Common myeloid progenitor, CD34-positive (primary cell): ENCODE data around the gene CYBA. TPM values are rescaled to one million over a fixed set of nuclear protein-coding genes. Genes with fewer than 3 reads are reported as not detected.

Experiments
- CTCF ChIA-PET: fragments of 350-600 bp; sonication (Branson Sonifier 250); formaldehyde crosslinking; loops from one replicate; lab custom pipeline; 2021; ENCODE audit warnings: antibody characterized with exemption; lab: Charles Lee
- POLR2A ChIA-PET: fragments of 350-600 bp; sonication (Branson Sonifier 250); formaldehyde crosslinking; loops from one replicate; lab custom pipeline; 2021; ENCODE audit warnings: antibody characterized with exemption; lab: Charles Lee
- DNase-seq, 3 donors: peaks; one replicate each; pipeline versions ENCODE4 v3.0.0 to v3.0.0-alpha.2; 2013
- H3K27ac ChIP-seq, 2 experiments: 1 replicate in 1 of 2; 2 replicates in 1 of 2; pipeline ENCODE4 v1.7.0; 2013; ENCODE audit warnings: inconsistent platforms in 2 of 2, low read length in 2 of 2, mild to moderate bottlenecking in 2 of 2, low read depth in 1 of 2, moderate library complexity in 1 of 2; ENCODE audit not compliant: severe bottlenecking in 2 of 2, insufficient read depth in 1 of 2, poor library complexity in 1 of 2
- H3K27me3 ChIP-seq, 5 experiments: replicated peaks in 2 of 5; 1 replicate in 3 of 5; 2 replicates in 2 of 5; pipeline versions ENCODE4 v1.6.1 to v1.7.0; 2013; ENCODE audit warnings: low read length in 4 of 5, mild to moderate bottlenecking in 2 of 5, moderate library complexity in 2 of 5, inconsistent platforms in 1 of 5; ENCODE audit not compliant: insufficient read depth in 5 of 5, control insufficient read depth in 4 of 5
- H3K36me3 ChIP-seq, 4 experiments: 1 replicate in 2 of 4; 2 replicates in 2 of 4; pipeline versions ENCODE4 v1.6.1 to v1.7.0; 2013; ENCODE audit warnings: low read length in 3 of 4, control low read depth in 1 of 4, mild to moderate bottlenecking in 1 of 4; ENCODE audit not compliant: control insufficient read depth in 4 of 4, insufficient read depth in 4 of 4
- H3K4me1 ChIP-seq, 4 experiments: 1 replicate in 3 of 4; 2 replicates in 1 of 4; pipeline versions ENCODE4 v1.6.1 to v1.7.1; 2013; ENCODE audit warnings: low read length in 3 of 4, mild to moderate bottlenecking in 3 of 4, control low read depth in 1 of 4, inconsistent platforms in 1 of 4, moderate library complexity in 1 of 4; ENCODE audit not compliant: control insufficient read depth in 4 of 4, insufficient read depth in 4 of 4; ENCODE audit errors: control extremely low read depth in 1 of 4
- H3K4me3 ChIP-seq, 7 experiments: 1 replicate in 4 of 7; 2 replicates in 3 of 7; pipeline versions ENCODE4 v1.5.1 to v1.7.0; 2013; ENCODE audit warnings: mild to moderate bottlenecking in 7 of 7, low read length in 6 of 7, moderate library complexity in 6 of 7, inconsistent platforms in 2 of 7, low read depth in 2 of 7, control low read depth in 1 of 7; ENCODE audit not compliant: insufficient read depth in 4 of 7, control insufficient read depth in 1 of 7; ENCODE audit errors: extremely low read depth in 1 of 7
- H3K9me3 ChIP-seq, 5 experiments: 1 replicate in 4 of 5; 2 replicates in 1 of 5; pipeline versions ENCODE4 v1.6.1 to v1.7.1; 2013; ENCODE audit warnings: low read length in 4 of 5, mild to moderate bottlenecking in 2 of 5, inconsistent platforms in 1 of 5, low read depth in 1 of 5, moderate library complexity in 1 of 5; ENCODE audit not compliant: control insufficient read depth in 4 of 5, insufficient read depth in 2 of 5; ENCODE audit errors: control extremely low read depth in 1 of 5
- WGBS: methylation state at CpG from one replicate; pipeline ENCODE4 v1.1.5; 2013; ENCODE audit not compliant: insufficient coverage; 5-methylcytosine and 5-hydroxymethylcytosine counted together
- polyA plus RNA-seq: library from polyadenylated mRNA; unstranded; fragments of 120-200 nt; gene quantifications from one replicate; pipeline ENCODE4 v1.2.1, GENCODE V29; 2013

The CYBA gene
- polyA plus RNA-seq, result 125 TPM

DNA sequence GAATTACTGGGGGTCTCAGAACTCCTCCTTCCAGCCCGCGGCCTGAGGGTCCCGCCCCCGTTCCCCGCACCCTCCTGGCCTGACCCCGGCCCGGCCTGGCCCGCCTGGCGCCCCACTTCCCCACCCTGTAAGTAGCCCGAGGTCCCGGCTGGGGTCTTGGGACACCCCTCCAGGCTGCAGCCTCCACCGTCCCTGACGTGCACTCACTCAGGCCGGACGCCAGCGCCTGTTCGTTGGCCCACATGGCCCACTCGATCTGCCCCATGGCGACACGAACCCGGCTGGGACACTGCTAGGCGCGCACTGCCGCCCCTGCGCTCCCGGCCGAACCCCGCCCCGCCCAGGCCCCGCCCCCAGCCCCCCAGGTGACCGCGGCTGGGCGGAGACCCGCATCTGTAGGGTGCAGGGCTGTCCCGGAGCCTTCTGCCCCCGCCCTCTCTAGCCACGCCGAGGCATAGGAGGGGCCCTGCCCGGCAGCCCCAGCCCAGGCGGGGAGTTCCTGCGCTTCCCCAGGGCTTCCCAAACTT is at the start of gene CYBA:
TSS of gene CYBA (minus strand) at position 305 of the 527 bp plus-strand sequence. CDS start at position 265, 40 bp downstream.
- WGBS, result 0% methylated on average over 34 of the region's 41 CpGs
- POLR2A ChIA-PET, result interaction anchor here (0.6 to 1.4 kb wide), 3 partner anchors 35 to 53 kb away, joined by 3 to 6 read pairs (median 3); no protein-coding TSS in a partner anchor
- no peaks in the 10 kb centered on the region for H3K27me3 ChIP-seq
- CTCF ChIA-PET, result interaction anchor here (1.5 to 1.6 kb wide), 2 partner anchors 13 to 34 kb away, joined by 3 to 4 read pairs; no protein-coding TSS in a partner anchor
- H3K4me1 ChIP-seq, result peaks cover 0 to 42% (median 26%) of the 10 kb centered on the region in 4 experiments
- H3K36me3 ChIP-seq, result peaks cover 0 to 69% (median 19%) of the 10 kb centered on the region in 4 experiments
- peak; percentile 51 to 74 (median 71) for DNase-seq
- H3K9me3 ChIP-seq, result no peaks in the 10 kb centered on the region
- H3K4me3 ChIP-seq, result peak within 1 kb of the TSS; percentile 72 to 93 (median 89)
- peak within 1 kb of the TSS; percentile 46 to 77 for H3K27ac ChIP-seq

DNA sequence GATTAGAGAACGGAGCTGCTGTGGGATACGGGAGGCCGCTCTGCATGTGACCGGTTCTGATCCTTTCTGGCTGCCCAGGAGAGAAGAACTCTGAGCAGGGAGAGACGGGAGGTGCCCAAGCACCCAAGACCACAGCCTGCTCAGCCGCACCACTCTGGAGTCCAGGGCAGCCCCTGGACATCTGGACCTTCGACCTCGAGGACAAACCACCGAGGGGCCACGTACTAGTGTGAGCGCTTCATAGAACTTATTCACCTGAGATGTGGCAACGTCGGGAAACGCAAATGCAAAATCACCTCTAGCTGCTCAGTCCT is 49.4 kb upstream of the CYBA start:
- peak overlapping the region in 6 of 7 experiments; percentile 8 to 87 (median 54) for H3K4me3 ChIP-seq
- peaks cover 6 to 69% (median 64%) of the 10 kb centered on the region in 4 experiments for H3K4me1 ChIP-seq
- DNase-seq, result no peak
- peak overlapping the region in 1 of 2 experiments; percentile 64 for H3K27ac ChIP-seq
- H3K27me3 ChIP-seq, result no peaks in the 10 kb centered on the region
- whole genome bisulfite sequencing, result 20% methylated on average over 14 of the region's 14 CpGs
- ChIA-PET POLR2A (interaction anchor here (0.5 to 2.4 kb wide), 4 partner anchors 8 to 52 kb away, joined by 4 to 15 read pairs (median 6); partner anchors contain the start of gene SNAI3), CTCF (interaction anchor here (1.0 to 3.6 kb wide), 5 partner anchors 12 to 99 kb away, joined by 3 to 24 read pairs (median 4); no protein-coding TSS in a partner anchor)
- peaks cover 0 to 63% (median 37%) of the 10 kb centered on the region in 4 experiments for H3K36me3 ChIP-seq
- H3K9me3 ChIP-seq, result no peaks in the 10 kb centered on the region

GRCh38 chr16:88699180-88699579 is 48.3 kb upstream of the CYBA start:
- ChIA-PET CTCF (interaction anchor here (2.0 to 3.6 kb wide), 2 partner anchors 11 to 14 kb away, joined by 7 to 24 read pairs; no protein-coding TSS in a partner anchor), POLR2A (no interaction called here)
- H3K9me3 ChIP-seq, result no peaks in the 10 kb centered on the region
- DNase-seq, result no peak
- H3K36me3 ChIP-seq, result peaks cover 0 to 70% (median 40%) of the 10 kb centered on the region in 4 experiments
- no peak overlapping the region for H3K4me3 ChIP-seq
- no peaks in the 10 kb centered on the region for H3K27me3 ChIP-seq
- WGBS, result 95% methylated on average over 14 of the region's 16 CpGs
- H3K4me1 ChIP-seq, result peaks cover 2 to 62% (median 56%) of the 10 kb centered on the region in 4 experiments
- H3K27ac ChIP-seq, result no peak overlapping the region

DNA sequence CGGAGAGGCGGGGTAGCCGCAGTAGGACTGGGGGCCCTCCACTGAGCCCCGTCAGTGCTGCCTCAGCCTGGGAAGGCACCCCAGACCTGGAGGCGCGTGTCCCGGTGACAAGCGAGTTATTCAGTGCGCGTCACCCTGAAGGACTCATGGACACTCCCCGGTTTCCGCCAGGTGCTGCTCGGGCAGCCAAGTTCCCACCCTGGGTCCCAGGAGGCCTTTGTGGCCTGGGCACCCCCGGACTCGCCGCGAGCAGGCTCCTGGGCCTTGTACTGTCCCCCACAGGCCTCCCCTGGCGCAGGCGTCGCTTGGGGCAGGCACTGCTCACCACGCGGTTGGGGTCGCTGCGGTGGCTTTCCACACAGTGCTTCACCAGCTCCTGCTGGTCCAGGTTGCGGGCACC is 47.8 kb upstream of the CYBA start:
- no peak for DNase-seq
- Histone ChIP-seq H3K27me3 (no peaks in the 10 kb centered on the region), H3K4me3 (no peak overlapping the region), H3K4me1 (peaks cover 0 to 62% (median 54%) of the 10 kb centered on the region in 4 experiments), H3K9me3 (no peaks in the 10 kb centered on the region), H3K27ac (no peak overlapping the region), H3K36me3 (peaks cover 0 to 70% (median 40%) of the 10 kb centered on the region in 4 experiments)
- 95% methylated on average over 23 of the region's 25 CpGs for WGBS
- ChIA-PET CTCF (interaction anchor here (2.0 kb wide), 1 partner anchor 14 kb away, joined by 7 read pairs; no protein-coding TSS in a partner anchor), POLR2A (no interaction called here)

GRCh38 chr16:88697831-88698615 is 47.2 kb upstream of the CYBA start:
- ChIA-PET POLR2A (no interaction called here), CTCF (interaction anchor here (2.0 kb wide), 1 partner anchor 13 kb away, joined by 7 read pairs; no protein-coding TSS in a partner anchor)
- peaks cover 0 to 68% (median 40%) of the 10 kb centered on the region in 4 experiments for H3K36me3 ChIP-seq
- no peak overlapping the region for H3K4me3 ChIP-seq
- WGBS, result 89% methylated on average over 33 of the region's 37 CpGs
- H3K27me3 ChIP-seq, result no peaks in the 10 kb centered on the region
- H3K27ac ChIP-seq, result no peak overlapping the region
- H3K4me1 ChIP-seq, result peaks cover 0 to 61% (median 54%) of the 10 kb centered on the region in 4 experiments
- H3K9me3 ChIP-seq, result no peaks in the 10 kb centered on the region
- peak in 1 of 3 donors; percentile 25 for DNase-seq

DNA sequence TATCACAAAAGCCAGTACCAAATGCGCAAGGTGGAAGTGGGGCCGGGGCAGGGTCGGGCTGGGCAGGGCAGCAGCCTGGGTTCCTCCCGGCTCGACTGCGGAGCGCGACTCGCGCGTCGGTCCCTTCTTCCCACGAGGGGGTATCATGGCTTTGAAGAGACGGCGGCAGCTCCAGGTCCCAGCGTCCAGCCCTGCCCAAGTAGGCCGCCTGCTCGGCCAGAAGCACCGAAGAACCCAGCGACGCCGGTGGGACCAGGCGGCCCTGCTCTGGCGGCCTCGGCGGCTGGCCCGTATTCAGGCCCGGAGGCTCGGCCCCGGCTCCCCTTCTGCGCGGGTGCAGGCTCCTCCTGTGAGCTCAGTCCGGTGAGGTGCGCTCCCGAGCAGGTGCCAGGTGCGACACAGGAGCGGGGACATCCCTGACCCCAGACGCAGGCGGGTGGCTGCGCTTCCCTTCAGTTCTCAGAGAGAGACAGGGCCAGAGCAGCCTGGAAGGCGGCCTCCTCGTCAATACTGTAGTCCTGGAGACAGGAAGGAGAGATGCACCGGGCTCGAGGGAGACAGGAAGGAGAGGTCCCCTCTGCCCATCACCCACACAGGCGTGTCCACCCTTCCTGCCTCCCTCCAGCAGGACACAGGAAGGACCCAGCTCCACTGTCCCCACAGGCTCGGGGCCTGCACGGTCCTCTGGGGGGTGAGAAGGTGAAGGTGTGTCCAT is 46.4 kb upstream of the CYBA start:
- Histone ChIP-seq H3K9me3 (no peaks in the 10 kb centered on the region), H3K36me3 (peaks cover 0 to 60% (median 40%) of the 10 kb centered on the region in 4 experiments), H3K4me3 (no peak overlapping the region), H3K27me3 (no peaks in the 10 kb centered on the region), H3K27ac (no peak overlapping the region), H3K4me1 (peaks cover 0 to 61% (median 54%) of the 10 kb centered on the region in 4 experiments)
- WGBS, result 96% methylated on average over 43 of the region's 47 CpGs
- DNase-seq, result no peak
- ChIA-PET POLR2A (no interaction called here), CTCF (interaction anchor here (1.1 kb wide), 1 partner anchor 74 kb away, joined by 3 read pairs; no protein-coding TSS in a partner anchor)
